PC-3 (cell line): ENCODE measurements around the gene HOXD3.

Experiments used
- EZH2 ChIP-seq: fragments of 300-600 bp; sonication (generic); IDR thresholded peaks from one replicate; pipeline ENCODE4 v1.6.1; 2017; ENCODE audit warnings: antibody characterized with exemption, mild to moderate bottlenecking, low read length; ENCODE audit not compliant: unreplicated experiment
- EZH2phosphoT487 ChIP-seq: fragments of 300-600 bp; sonication (generic); IDR thresholded peaks from 2 replicates; pipeline ENCODE4 v1.6.1; 2018; ENCODE audit warnings: mild to moderate bottlenecking, antibody characterized with exemption, low read length, borderline replicate concordance

DNA sequence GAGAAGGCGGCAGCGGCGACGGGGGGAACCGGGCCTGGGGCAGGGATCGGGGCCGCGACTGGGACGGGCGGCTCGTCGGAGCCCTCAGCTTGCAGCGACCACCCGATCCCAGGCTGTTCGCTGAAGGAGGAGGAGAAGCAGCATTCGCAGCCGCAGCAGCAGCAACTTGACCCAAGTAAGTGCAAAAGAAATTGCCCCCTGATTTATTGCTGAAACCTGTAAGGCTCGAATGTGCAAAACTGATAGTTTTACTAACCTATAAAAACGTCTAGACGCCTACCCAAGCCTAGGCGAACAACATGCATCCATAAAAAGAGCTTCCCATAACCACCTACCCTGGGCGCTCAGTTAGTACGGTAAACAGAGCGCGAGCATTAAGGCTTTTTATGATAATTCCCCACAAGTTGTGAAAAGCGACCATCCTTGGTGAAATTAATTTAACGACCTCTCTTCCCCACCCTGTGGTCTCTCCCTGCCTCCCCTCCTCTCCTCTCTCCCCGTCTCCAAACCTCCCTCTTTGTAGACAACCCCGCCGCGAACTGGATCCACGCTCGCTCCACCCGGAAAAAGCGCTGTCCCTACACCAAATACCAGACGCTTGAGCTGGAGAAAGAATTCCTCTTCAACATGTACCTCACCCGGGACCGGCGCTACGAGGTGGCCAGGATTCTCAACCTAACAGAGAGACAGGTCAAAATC lies 33.5 kb upstream of the HOXD3 start:
- TF ChIP-seq EZH2phosphoT487 (no peak), EZH2 (no peak)
